ENCODE data around the gene BUD23.
"Not testable (repeated sequence)": the region's sequence is repeated elsewhere in the genome, so short reads cannot be mapped to it uniquely, and the experiment has no call there.

GRCh38 chr7:73722182-73722581 lies 38.8 kb downstream of the BUD23 start:
- TF ChIP-seq POU2F2, POLR2A, TAF1, SPI1 (IDR thresholded peaks at IDR 0.05; ENCODE audit: low read depth, low read length): not testable (repeated sequence)
